Transverse colon (tissue), 4 donors: ENCODE measurements around the gene XAGE5.

Experiments
- EP300 ChIP-seq: sonication (generic); formaldehyde crosslinking; IDR thresholded peaks from one replicate; pipeline ENCODE4 v1.6.1; 2017; ENCODE audit warnings: antibody characterized with exemption, low read depth
- POLR2A ChIP-seq: fragments of 450-650 bp; IDR thresholded peaks from one replicate; pipeline ENCODE4 v1.6.1; 2016; ENCODE audit warnings: antibody characterized with exemption, mild to moderate bottlenecking, moderate library complexity
- POLR2AphosphoS5 ChIP-seq, 3 donors: sonication (generic); formaldehyde crosslinking; IDR thresholded peaks; one replicate each; pipeline ENCODE4 v1.6.1; 2016; ENCODE audit warnings: antibody characterized with exemption in 3 of 3
- TF ChIP-seq, protein P1 (sequence below), 5 experiments: fragments of 200-600 bp in 3 of 5; fragments of 450-650 bp in 2 of 5; sonication (generic) in 3 of 5; IDR thresholded peaks; 1 replicate in 2 of 5; 2 replicates in 3 of 5; pipeline ENCODE4 v1.5.1; 2016 to 2017; ENCODE audit warnings: antibody characterized with exemption in 5 of 5, inconsistent platforms in 3 of 5, mild to moderate bottlenecking in 2 of 5, moderate library complexity in 1 of 5

DNA sequence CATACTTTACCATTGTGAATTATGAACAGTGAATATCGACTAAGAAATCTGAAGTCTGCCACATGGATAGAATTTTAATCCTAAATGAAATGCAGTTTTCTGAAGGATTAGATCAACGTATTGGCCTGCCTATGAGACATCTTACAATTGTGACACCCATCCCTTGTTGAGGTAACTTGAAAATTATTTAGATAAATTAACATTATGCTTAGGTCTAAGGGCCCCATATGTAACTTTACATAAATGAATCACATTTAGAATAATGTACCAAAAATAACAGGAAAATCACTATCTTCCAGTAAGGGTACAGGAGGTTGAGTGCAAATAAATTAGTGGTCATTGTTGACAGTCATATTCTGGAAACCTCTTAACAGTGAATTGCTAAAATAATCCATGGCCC is 13.5 kb downstream of the XAGE5 start:
- TF ChIP-seq POLR2A, result no peak
- TF ChIP-seq EP300, result no peak
- TF ChIP-seq, protein P1, sequence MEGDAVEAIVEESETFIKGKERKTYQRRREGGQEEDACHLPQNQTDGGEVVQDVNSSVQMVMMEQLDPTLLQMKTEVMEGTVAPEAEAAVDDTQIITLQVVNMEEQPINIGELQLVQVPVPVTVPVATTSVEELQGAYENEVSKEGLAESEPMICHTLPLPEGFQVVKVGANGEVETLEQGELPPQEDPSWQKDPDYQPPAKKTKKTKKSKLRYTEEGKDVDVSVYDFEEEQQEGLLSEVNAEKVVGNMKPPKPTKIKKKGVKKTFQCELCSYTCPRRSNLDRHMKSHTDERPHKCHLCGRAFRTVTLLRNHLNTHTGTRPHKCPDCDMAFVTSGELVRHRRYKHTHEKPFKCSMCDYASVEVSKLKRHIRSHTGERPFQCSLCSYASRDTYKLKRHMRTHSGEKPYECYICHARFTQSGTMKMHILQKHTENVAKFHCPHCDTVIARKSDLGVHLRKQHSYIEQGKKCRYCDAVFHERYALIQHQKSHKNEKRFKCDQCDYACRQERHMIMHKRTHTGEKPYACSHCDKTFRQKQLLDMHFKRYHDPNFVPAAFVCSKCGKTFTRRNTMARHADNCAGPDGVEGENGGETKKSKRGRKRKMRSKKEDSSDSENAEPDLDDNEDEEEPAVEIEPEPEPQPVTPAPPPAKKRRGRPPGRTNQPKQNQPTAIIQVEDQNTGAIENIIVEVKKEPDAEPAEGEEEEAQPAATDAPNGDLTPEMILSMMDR (IDR thresholded peaks at IDR 0.05), result no peak
- TF ChIP-seq POLR2AphosphoS5 (IDR thresholded peaks at IDR 0.05), result no peak
